GM12878 (cell line): ENCODE results near the gene NFE2L2. TPM values are rescaled to one million over a fixed set of nuclear protein-coding genes. Genes with fewer than 3 reads are reported as not detected.

Experiments
- ATAC-seq: fragments of 200-7000 bp; cut with Tn5 transposase; 3 replicates; pipeline ENCODE4 v1.9.1; 2020; ENCODE audit warnings: mild to moderate bottlenecking, moderate library complexity
- BruUV-seq: library from RNA; stranded (reverse); fragments of 400-500 nt; replicated peaks from 2 replicates; lab custom pipeline; 2021; lab: Mats Ljungman, UMichigan
- CTCF ChIA-PET: fragments of 300-600 bp; sonication (Branson Sonifier 250); formaldehyde crosslinking; extraction: SDS; loops from one replicate; lab custom pipeline; 2021; ENCODE audit warnings: inconsistent platforms; lab: Yijun Ruan, JAX
- POLR2A ChIA-PET: fragments of 350-600 bp; formaldehyde crosslinking; extraction: SDS; loops from one replicate; lab custom pipeline; 2021; ENCODE audit warnings: inconsistent platforms; lab: Charles Lee
- RAD21 ChIA-PET: fragments of 300-600 bp; sonication (Branson Sonifier 250); formaldehyde crosslinking; loops from one replicate; lab custom pipeline; 2023; ENCODE audit warnings: antibody characterized with exemption; ENCODE audit not compliant: unreplicated experiment; lab: Charles Lee
- SMC1A ChIA-PET: fragments of 300-600 bp; sonication (Branson Sonifier 250); formaldehyde crosslinking; loops from one replicate; lab custom pipeline; 2023; ENCODE audit not compliant: unreplicated experiment, uncharacterized antibody; lab: Charles Lee
- DNase-seq: peaks from one replicate; pipeline ENCODE4 v3.0.0-alpha.2; 2011; ENCODE audit warnings: low read depth, low spot score
- FAIRE-seq: peaks from 3 replicates; lab custom pipeline; 2011; peaks lifted over from hg19 to GRCh38; lab: Jason Lieb, UNC
- H2AFZ ChIP-seq: 2 replicates; pipeline ENCODE4 v1.6.0; 2011; ENCODE audit warnings: low read depth, low read length, control low read depth; ENCODE audit not compliant: control insufficient read depth
- H3K27ac ChIP-seq: 2 replicates; pipeline ENCODE4 v1.5.1; 2011; ENCODE audit warnings: control low read depth; ENCODE audit not compliant: control insufficient read depth, insufficient read depth
- H3K27me3 ChIP-seq, 2 experiments: replicated peaks in 1 of 2; 2 replicates each; pipeline versions ENCODE4 v1.6.0 to v1.6.1; 2011; ENCODE audit warnings: low read length in 1 of 2; ENCODE audit not compliant: control insufficient read depth in 2 of 2, insufficient read depth in 2 of 2
- H3K36me3 ChIP-seq, 2 experiments: 2 replicates each; pipeline ENCODE4 v1.5.1; 2011; ENCODE audit warnings: low read length in 1 of 2; ENCODE audit not compliant: control insufficient read depth in 2 of 2, insufficient read depth in 2 of 2
- H3K4me1 ChIP-seq: 2 replicates; pipeline ENCODE4 v1.6.1; 2011; ENCODE audit warnings: mild to moderate bottlenecking, low read length, moderate library complexity, mixed read lengths; ENCODE audit not compliant: control insufficient read depth, insufficient read depth
- H3K4me2 ChIP-seq: 2 replicates; pipeline ENCODE4 v1.6.0; 2011; ENCODE audit warnings: control low read depth; ENCODE audit not compliant: control insufficient read depth, insufficient read depth
- H3K4me3 ChIP-seq: fragments of 200-600 bp; sonication (generic); 2 replicates; pipeline ENCODE4 v1.5.1; 2016
- H3K79me2 ChIP-seq: 2 replicates; pipeline ENCODE4 v1.6.0; 2011; ENCODE audit warnings: low read length; ENCODE audit not compliant: control insufficient read depth, insufficient read depth
- H3K9ac ChIP-seq: 2 replicates; pipeline ENCODE4 v1.8.0; 2011; ENCODE audit warnings: low read length, control low read depth, mixed read lengths; ENCODE audit not compliant: control insufficient read depth, insufficient read depth
- H3K9me3 ChIP-seq: replicated peaks from 3 replicates; pipeline ENCODE4 v1.5.1; 2011; ENCODE audit warnings: mild to moderate bottlenecking, low read length; ENCODE audit not compliant: control insufficient read depth, insufficient read depth
- H4K20me1 ChIP-seq: 2 replicates; pipeline ENCODE4 v1.6.0; 2011; ENCODE audit not compliant: control insufficient read depth, insufficient read depth
- CHD1 ChIP-seq: IDR thresholded peaks from 2 replicates; pipeline ENCODE4 v1.6.1; 2012; ENCODE audit warnings: low read depth, low read length, improper control_type of control experiment
- IRF4 ChIP-seq: IDR thresholded peaks from 2 replicates; pipeline ENCODE4 v1.6.1; 2011; ENCODE audit warnings: low read depth, low read length
- NFYA ChIP-seq: IDR thresholded peaks from 2 replicates; pipeline ENCODE4 v1.6.1; 2011; ENCODE audit warnings: low read depth, mild to moderate bottlenecking, low read length, improper control_type of control experiment, borderline replicate concordance
- PAX8 ChIP-seq: fragments of 450-650 bp; IDR thresholded peaks from 2 replicates; pipeline ENCODE4 v1.6.1; 2017; ENCODE audit warnings: mild to moderate bottlenecking, moderate library complexity
- POLR2AphosphoS2 ChIP-seq: IDR thresholded peaks from 2 replicates; pipeline ENCODE4 v1.6.1; 2011; ENCODE audit warnings: low read depth, mild to moderate bottlenecking, low read length, improper control_type of control experiment, moderate library complexity
- RB1 ChIP-seq: fragments of 450-650 bp; formaldehyde crosslinking; IDR thresholded peaks from 2 replicates; pipeline ENCODE4 v1.6.1; 2017; ENCODE audit warnings: mild to moderate bottlenecking, borderline replicate concordance
- RFX5 ChIP-seq: IDR thresholded peaks from 2 replicates; pipeline ENCODE4 v1.6.1; 2011; ENCODE audit warnings: low read depth, low read length, improper control_type of control experiment
- SUZ12 ChIP-seq: fragments of 200-600 bp; sonication (generic); IDR thresholded peaks from one replicate; pipeline ENCODE4 v1.6.1; 2018; ENCODE audit warnings: antibody characterized with exemption, mild to moderate bottlenecking; ENCODE audit not compliant: unreplicated experiment
- WGBS: methylation state at CpG from one replicate; pipeline ENCODE4 v1.1.6; 2016; ENCODE audit warnings: low lambda C conversion rate; ENCODE audit not compliant: insufficient replicate concordance, insufficient coverage; ENCODE audit errors: missing lambda C conversion rate; 5-methylcytosine and 5-hydroxymethylcytosine counted together
- in situ Hi-C: fragments of 300-500 bp; cut with MboI; formaldehyde crosslinking; loops from 9 replicates; pipeline ENCODE4 v1.14.3; 2018; ENCODE audit warnings: mixed read lengths
- intact Hi-C: fragments of 100-400 bp; cut with micrococcal nuclease; formaldehyde crosslinking; loops from one replicate; pipeline ENCODE4 v1.14.2; 2022; ENCODE audit not compliant: unreplicated experiment
- polyA plus RNA-seq, 11 experiments: library from polyadenylated mRNA; depleted of rRNA in 4 of 11; unstranded in 6 of 11; stranded (reverse) in 5 of 11; fragments of >200 nt; fragmentation: Nextera tagmentation in 4 of 11; fragmentation: Illumina TruSeq in 1 of 11; extraction: Ambion mirVana in 4 of 11; extraction: Trizol in 1 of 11; gene quantifications; 1 replicate in 1 of 11; 2 replicates in 10 of 11; pipeline versions ENCODE4 v1.2.1 to v1.2.3, GENCODE V29; 2011 to 2016; ENCODE audit warnings: inconsistent platforms in 2 of 11, missing spikeins in 2 of 11, low read depth in 1 of 11
- total RNA-seq, 4 experiments: library from RNA; depleted of rRNA in 3 of 4; stranded (reverse); fragments of >200 nt in 3 of 4; fragmentation: Illumina TruSeq in 1 of 4; extraction: Trizol in 1 of 4; gene quantifications; 2 replicates each; pipeline versions ENCODE4 v1.2.1 to v1.2.3, GENCODE V29; 2013 to 2021
- TF ChIP-seq, protein P1 (sequence below): fragments of 450-650 bp; IDR thresholded peaks from 2 replicates; pipeline ENCODE4 v1.6.1; 2017; ENCODE audit warnings: borderline replicate concordance
- TF ChIP-seq, protein P2 (sequence below): fragments of 450-650 bp; IDR thresholded peaks from 2 replicates; pipeline ENCODE4 v1.6.1; 2017; ENCODE audit warnings: antibody characterized with exemption, mild to moderate bottlenecking, moderate library complexity
- TF ChIP-seq, protein P3 (sequence below): IDR thresholded peaks from 2 replicates; pipeline ENCODE4 v1.6.1; 2011; ENCODE audit warnings: borderline replicate concordance, low read depth, mild to moderate bottlenecking, moderate library complexity, mixed read lengths, low read length; ENCODE audit not compliant: insufficient read depth; ENCODE audit errors: extremely low read length

Gene NFE2L2
- total and polyA plus RNA-seq, 10 of the 15 experiments (the other 5 are each of a cell fraction or from before 2014, with no cell fraction given) = 18.4 to 69.8 (median 37.1) TPM

DNA sequence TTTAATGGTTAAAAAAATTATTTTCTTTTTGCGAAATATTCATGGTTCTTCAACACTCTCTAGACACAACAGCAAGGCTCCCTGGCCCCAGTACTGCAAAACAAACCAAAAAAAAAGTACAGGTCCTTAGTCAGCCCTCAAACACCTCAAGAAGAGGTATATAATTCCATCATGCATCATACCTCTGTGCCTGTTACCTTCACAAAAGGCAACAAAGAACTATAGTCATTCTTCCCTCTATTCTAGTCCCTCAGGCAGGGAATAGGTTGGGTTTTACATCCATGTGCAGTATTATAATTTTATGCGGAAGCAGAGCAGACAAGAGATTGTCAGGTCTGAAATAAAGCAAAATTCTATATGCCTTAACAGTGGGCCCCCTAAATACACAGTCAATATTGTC, 8.5 kb downstream of the NFE2L2 start:
- DNase-seq = no peak
- POLR2A ChIA-PET = interaction anchor here (0.6 kb wide), 2 partner anchors 110 to 137 kb away, joined by 3 to 5 read pairs; no protein-coding TSS in a partner anchor
- peaks cover 96% of the 10 kb centered on the region for H3K79me2 ChIP-seq
- H3K9ac ChIP-seq = no peak overlapping the region
- no peaks in the 10 kb centered on the region for H3K27me3 ChIP-seq
- ATAC-seq = no peak
- no peaks in the 10 kb centered on the region for H3K4me1 ChIP-seq
- peaks cover 0 to 11% of the 10 kb centered on the region in 2 experiments; a peak in 3 of 4 replicates for H3K36me3 ChIP-seq
- no peak overlapping the region for H3K4me3 ChIP-seq
- in situ Hi-C loops (no loop called here), intact Hi-C loops (no loop called here)
- H3K4me2 ChIP-seq = no peak overlapping the region
- CTCF ChIA-PET = interaction anchor here (0.7 to 3.1 kb wide), 6 partner anchors 7 to 467 kb away, joined by 3 to 17 read pairs (median 8); partner anchors contain the start of gene NFE2L2
- SMC1A ChIA-PET = interaction anchor here (1.2 to 2.3 kb wide), 4 partner anchors 16 to 92 kb away, joined by 3 to 9 read pairs (median 4); no protein-coding TSS in a partner anchor
- TF ChIP-seq SUZ12 = no peak
- TF ChIP-seq, protein P1, sequence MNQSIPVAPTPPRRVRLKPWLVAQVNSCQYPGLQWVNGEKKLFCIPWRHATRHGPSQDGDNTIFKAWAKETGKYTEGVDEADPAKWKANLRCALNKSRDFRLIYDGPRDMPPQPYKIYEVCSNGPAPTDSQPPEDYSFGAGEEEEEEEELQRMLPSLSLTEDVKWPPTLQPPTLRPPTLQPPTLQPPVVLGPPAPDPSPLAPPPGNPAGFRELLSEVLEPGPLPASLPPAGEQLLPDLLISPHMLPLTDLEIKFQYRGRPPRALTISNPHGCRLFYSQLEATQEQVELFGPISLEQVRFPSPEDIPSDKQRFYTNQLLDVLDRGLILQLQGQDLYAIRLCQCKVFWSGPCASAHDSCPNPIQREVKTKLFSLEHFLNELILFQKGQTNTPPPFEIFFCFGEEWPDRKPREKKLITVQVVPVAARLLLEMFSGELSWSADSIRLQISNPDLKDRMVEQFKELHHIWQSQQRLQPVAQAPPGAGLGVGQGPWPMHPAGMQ = no peak
- no peak for TF ChIP-seq NFYA
- TF ChIP-seq POLR2AphosphoS2 = no peak
- TF ChIP-seq, protein P2, sequence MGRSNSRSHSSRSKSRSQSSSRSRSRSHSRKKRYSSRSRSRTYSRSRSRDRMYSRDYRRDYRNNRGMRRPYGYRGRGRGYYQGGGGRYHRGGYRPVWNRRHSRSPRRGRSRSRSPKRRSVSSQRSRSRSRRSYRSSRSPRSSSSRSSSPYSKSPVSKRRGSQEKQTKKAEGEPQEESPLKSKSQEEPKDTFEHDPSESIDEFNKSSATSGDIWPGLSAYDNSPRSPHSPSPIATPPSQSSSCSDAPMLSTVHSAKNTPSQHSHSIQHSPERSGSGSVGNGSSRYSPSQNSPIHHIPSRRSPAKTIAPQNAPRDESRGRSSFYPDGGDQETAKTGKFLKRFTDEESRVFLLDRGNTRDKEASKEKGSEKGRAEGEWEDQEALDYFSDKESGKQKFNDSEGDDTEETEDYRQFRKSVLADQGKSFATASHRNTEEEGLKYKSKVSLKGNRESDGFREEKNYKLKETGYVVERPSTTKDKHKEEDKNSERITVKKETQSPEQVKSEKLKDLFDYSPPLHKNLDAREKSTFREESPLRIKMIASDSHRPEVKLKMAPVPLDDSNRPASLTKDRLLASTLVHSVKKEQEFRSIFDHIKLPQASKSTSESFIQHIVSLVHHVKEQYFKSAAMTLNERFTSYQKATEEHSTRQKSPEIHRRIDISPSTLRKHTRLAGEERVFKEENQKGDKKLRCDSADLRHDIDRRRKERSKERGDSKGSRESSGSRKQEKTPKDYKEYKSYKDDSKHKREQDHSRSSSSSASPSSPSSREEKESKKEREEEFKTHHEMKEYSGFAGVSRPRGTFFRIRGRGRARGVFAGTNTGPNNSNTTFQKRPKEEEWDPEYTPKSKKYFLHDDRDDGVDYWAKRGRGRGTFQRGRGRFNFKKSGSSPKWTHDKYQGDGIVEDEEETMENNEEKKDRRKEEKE = no peak
- TF ChIP-seq, protein P3, sequence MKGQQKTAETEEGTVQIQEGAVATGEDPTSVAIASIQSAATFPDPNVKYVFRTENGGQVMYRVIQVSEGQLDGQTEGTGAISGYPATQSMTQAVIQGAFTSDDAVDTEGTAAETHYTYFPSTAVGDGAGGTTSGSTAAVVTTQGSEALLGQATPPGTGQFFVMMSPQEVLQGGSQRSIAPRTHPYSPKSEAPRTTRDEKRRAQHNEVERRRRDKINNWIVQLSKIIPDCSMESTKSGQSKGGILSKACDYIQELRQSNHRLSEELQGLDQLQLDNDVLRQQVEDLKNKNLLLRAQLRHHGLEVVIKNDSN = no peak
- no peak for TF ChIP-seq CHD1
- TF ChIP-seq PAX8 = no peak
- TF ChIP-seq RFX5 = no peak
- TF ChIP-seq IRF4 = no peak
- TF ChIP-seq RB1 = no peak
- no peak overlapping the region for H3K27ac ChIP-seq
- 100% methylated on average over 2 of the region's 2 CpGs for WGBS
- H4K20me1 ChIP-seq = peaks cover 3% of the 10 kb centered on the region; the same call in 1 of the 2 replicates
- FAIRE-seq = no peak
- no TSS peak for BruUV-seq
- RAD21 ChIA-PET = no interaction called here
- peaks cover 6% of the 10 kb centered on the region; the same call in 2 of the 3 replicates for H3K9me3 ChIP-seq
- H2AFZ ChIP-seq = no peak overlapping the region
